NCI-H1092 (cell line): ENCODE results near the gene TUBB4A.

Source experiments
- DNase-seq: peaks from one replicate; lab custom pipeline; 2025; lab: John Stamatoyannopoulos, UW

The TUBB4A gene

GRCh38 chr19:6466526-6467248 lies 35.4 kb downstream of the TUBB4A start:
- no peak for DNase-seq

GRCh38 chr19:6465663-6466062 lies 36.4 kb downstream of the TUBB4A start:
- no peak for DNase-seq

- DNase-seq, result no peak
These were observed 37.1 kb downstream of the TUBB4A start for GRCh38 chr19:6465006-6465405.

- DNase-seq, result no peak
These were observed 37.8 kb downstream of the TUBB4A start, which contains the start of gene CRB3 for GRCh38 chr19:6464070-6464873. TSS of gene CRB3 (plus strand) at chr19:6464271. CDS start at chr19:6464702, 431 bp downstream.

- peak; percentile 96 for DNase-seq
These were observed 41.8 kb downstream of the TUBB4A start for GRCh38 chr19:6460099-6460884.

GRCh38 chr19:6459262-6460098 lies 42.6 kb downstream of the TUBB4A start, which contains the start of gene SLC25A23:
TSS of gene SLC25A23 (minus strand) at chr19:6459792. CDS start at chr19:6459628, 164 bp downstream.
- peak; percentile 56 for DNase-seq

GRCh38 chr19:6458695-6459261 lies 43.3 kb downstream of the TUBB4A start:
- no peak for DNase-seq

GRCh38 chr19:6457958-6458694 lies 44.0 kb downstream of the TUBB4A start:
- DNase-seq, result no peak

- no peak for DNase-seq
These were observed 46.2 kb downstream of the TUBB4A start for GRCh38 chr19:6455924-6456323.

- no peak for DNase-seq
These were observed 48.1 kb downstream of the TUBB4A start for GRCh38 chr19:6453951-6454565.

GRCh38 chr19:6452899-6453298 lies 49.2 kb downstream of the TUBB4A start:
- DNase-seq, result no peak

- no peak for DNase-seq
These were observed 49.9 kb downstream of the TUBB4A start for GRCh38 chr19:6452223-6452614.

GRCh38 chr19:6451583-6452222 lies 50.4 kb downstream of the TUBB4A start:
- no peak for DNase-seq

GRCh38 chr19:6450166-6450565 lies 51.9 kb downstream of the TUBB4A start:
- DNase-seq, result no peak

- DNase-seq, result no peak
These were observed 54.1 kb downstream of the TUBB4A start for GRCh38 chr19:6448045-6448444.

GRCh38 chr19:6446452-6446851 lies 55.7 kb downstream of the TUBB4A start:
- no peak for DNase-seq
